ENCODE data around the gene CCDC28B.

GRCh38 chr1:32242341-32242851, 42.0 kb downstream of the CCDC28B start:
- TF ChIP-seq POLR2AphosphoS5 (IDR thresholded peaks at IDR 0.05; ENCODE audit: low read depth, low read length): peak; percentile 38; the same call in 1 of the 2 replicates
- TF ChIP-seq, protein P1, sequence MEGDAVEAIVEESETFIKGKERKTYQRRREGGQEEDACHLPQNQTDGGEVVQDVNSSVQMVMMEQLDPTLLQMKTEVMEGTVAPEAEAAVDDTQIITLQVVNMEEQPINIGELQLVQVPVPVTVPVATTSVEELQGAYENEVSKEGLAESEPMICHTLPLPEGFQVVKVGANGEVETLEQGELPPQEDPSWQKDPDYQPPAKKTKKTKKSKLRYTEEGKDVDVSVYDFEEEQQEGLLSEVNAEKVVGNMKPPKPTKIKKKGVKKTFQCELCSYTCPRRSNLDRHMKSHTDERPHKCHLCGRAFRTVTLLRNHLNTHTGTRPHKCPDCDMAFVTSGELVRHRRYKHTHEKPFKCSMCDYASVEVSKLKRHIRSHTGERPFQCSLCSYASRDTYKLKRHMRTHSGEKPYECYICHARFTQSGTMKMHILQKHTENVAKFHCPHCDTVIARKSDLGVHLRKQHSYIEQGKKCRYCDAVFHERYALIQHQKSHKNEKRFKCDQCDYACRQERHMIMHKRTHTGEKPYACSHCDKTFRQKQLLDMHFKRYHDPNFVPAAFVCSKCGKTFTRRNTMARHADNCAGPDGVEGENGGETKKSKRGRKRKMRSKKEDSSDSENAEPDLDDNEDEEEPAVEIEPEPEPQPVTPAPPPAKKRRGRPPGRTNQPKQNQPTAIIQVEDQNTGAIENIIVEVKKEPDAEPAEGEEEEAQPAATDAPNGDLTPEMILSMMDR (IDR thresholded peaks at IDR 0.05): no peak
- no peak for TF ChIP-seq TCF7L2 (IDR thresholded peaks at IDR 0.05; ENCODE audit: low read depth, low read length)
- TF ChIP-seq REST (IDR thresholded peaks at IDR 0.05; ENCODE audit: insufficient read depth in 1 of 2, low read depth in 2 of 2, low read length in 1 of 2): no peak
- no peak for TF ChIP-seq SIN3A (IDR thresholded peaks at IDR 0.05; ENCODE audit: borderline replicate concordance, insufficient read depth, low read depth, low read length)
